ENCODE measurements around the gene GJC1.

Gene GJC1

DNA sequence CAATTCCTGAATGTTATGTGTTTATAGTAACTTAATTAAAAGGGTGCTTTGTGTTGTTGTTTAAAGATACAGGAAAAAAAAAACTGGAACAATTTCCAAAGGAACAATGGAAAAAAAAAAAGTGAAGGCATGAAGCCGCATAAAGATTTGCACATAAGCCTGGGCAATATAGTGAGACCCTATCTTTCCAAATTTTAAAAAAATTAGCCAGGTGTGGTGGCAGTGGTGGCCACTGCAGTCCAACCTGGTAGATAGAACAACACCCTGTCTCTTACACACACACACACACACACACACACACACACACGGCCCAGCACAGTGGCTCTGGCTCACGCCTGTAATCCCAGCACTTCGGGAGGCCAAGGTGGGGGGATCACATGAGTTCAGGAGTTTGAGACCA is 21.9 kb downstream of the GJC1 start:
- peak overlapping the region; percentile 70 for H3K4me3 ChIP-seq (ENCODE audit: low read length)
- peaks cover 20% of the 10 kb centered on the region for H3K36me3 ChIP-seq (replicated peaks; ENCODE audit: low read depth, low read length)
- peaks cover 5% of the 10 kb centered on the region; the same call in 1 of the 2 replicates for H4K20me1 ChIP-seq (ENCODE audit: insufficient read depth, low read length)
- peaks cover 25% of the 10 kb centered on the region for H3K4me1 ChIP-seq (ENCODE audit: low read length)
- peak overlapping the region; percentile 58 for H3K9ac ChIP-seq (ENCODE audit: low read length)
- no peaks in the 10 kb centered on the region for H3K27me3 ChIP-seq (ENCODE audit: low read depth, low read length)
- H3K9me3 ChIP-seq (ENCODE audit: insufficient read depth, low read length), result no peaks in the 10 kb centered on the region
- H3K4me2 ChIP-seq (ENCODE audit: low read length), result peak overlapping the region; percentile 95
- TF ChIP-seq, protein P1, sequence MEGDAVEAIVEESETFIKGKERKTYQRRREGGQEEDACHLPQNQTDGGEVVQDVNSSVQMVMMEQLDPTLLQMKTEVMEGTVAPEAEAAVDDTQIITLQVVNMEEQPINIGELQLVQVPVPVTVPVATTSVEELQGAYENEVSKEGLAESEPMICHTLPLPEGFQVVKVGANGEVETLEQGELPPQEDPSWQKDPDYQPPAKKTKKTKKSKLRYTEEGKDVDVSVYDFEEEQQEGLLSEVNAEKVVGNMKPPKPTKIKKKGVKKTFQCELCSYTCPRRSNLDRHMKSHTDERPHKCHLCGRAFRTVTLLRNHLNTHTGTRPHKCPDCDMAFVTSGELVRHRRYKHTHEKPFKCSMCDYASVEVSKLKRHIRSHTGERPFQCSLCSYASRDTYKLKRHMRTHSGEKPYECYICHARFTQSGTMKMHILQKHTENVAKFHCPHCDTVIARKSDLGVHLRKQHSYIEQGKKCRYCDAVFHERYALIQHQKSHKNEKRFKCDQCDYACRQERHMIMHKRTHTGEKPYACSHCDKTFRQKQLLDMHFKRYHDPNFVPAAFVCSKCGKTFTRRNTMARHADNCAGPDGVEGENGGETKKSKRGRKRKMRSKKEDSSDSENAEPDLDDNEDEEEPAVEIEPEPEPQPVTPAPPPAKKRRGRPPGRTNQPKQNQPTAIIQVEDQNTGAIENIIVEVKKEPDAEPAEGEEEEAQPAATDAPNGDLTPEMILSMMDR (IDR thresholded peaks at IDR 0.05; ENCODE audit: low read depth, low read length), result no peak
- TF ChIP-seq EZH2phosphoT487 (IDR thresholded peaks at IDR 0.05; ENCODE audit: low read depth), result no peak
- peak overlapping the region; percentile 83 for H3K27ac ChIP-seq (ENCODE audit: low read length)
- no peak overlapping the region for H2AFZ ChIP-seq (ENCODE audit: low read depth, low read length)
- H3K79me2 ChIP-seq (ENCODE audit: low read length), result peaks cover 51% of the 10 kb centered on the region

DNA sequence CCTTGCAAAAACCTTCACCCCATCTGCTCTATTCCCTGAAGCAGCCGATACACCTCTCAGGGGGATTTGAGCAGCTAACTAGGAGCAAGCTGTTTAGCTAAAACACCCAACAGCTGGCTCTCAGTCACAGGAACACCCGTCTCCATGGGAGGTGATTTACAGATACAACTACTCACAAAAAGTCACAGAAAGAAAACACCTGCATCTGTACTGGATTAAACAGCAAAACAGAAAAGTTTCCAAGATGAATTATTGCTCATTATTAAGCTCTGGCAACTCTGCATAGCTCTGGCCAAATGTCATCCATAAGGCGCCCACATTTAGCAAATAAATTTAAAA is 22.3 kb downstream of the GJC1 start:
- no peaks in the 10 kb centered on the region for H3K9me3 ChIP-seq (ENCODE audit: insufficient read depth, low read length)
- peak overlapping the region; percentile 83 for H3K27ac ChIP-seq (ENCODE audit: low read length)
- peak overlapping the region; percentile 95 for H3K4me2 ChIP-seq (ENCODE audit: low read length)
- peaks cover 23% of the 10 kb centered on the region for H3K36me3 ChIP-seq (replicated peaks; ENCODE audit: low read depth, low read length)
- H3K79me2 ChIP-seq (ENCODE audit: low read length), result peaks cover 48% of the 10 kb centered on the region
- TF ChIP-seq, protein P1 (IDR thresholded peaks at IDR 0.05; ENCODE audit: low read depth, low read length), result no peak
- TF ChIP-seq EZH2phosphoT487 (IDR thresholded peaks at IDR 0.05; ENCODE audit: low read depth), result no peak
- H3K27me3 ChIP-seq (ENCODE audit: low read depth, low read length), result no peaks in the 10 kb centered on the region
- H4K20me1 ChIP-seq (ENCODE audit: insufficient read depth, low read length), result peaks cover 5% of the 10 kb centered on the region; the same call in 1 of the 2 replicates
- H3K9ac ChIP-seq (ENCODE audit: low read length), result peak overlapping the region; percentile 58
- peak overlapping the region; percentile 70 for H3K4me3 ChIP-seq (ENCODE audit: low read length)
- peaks cover 25% of the 10 kb centered on the region for H3K4me1 ChIP-seq (ENCODE audit: low read length)
- no peak overlapping the region for H2AFZ ChIP-seq (ENCODE audit: low read depth, low read length)

DNA sequence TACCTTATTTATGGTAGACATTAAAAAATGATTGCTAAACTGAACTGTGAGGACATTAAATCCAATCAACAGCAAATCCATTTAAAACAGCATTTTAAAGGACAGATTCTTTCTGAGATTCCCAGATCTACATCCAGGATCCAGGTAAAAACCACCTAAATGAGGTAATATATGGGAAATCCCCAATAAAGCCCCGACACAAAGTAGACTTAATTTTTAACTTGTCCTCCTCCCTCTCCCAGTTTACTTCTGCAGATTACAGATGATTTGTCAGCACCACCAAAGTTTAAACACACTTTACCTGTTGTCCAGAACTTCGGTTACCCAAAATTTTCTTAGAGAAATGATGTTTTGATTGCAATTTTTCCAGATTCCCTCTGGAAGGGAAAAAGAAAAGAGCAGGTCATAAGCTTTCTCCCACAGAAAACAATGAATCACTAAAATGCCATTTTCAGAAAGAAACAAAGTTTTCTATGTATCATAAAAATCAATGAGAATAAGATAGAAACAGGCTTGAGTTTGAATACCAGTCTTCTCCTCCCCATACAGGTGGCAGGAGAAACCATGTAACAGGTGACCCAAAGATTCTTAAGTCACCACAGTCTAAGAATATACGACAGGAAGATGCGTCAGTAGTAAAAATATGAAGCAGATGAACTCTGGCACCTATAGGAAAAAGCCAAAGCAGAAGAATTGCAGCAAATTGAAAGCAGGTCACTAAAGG is 22.8 kb downstream of the GJC1 start:
- H3K9me3 ChIP-seq (ENCODE audit: insufficient read depth, low read length), result no peaks in the 10 kb centered on the region
- H3K4me2 ChIP-seq (ENCODE audit: low read length), result peak overlapping the region; percentile 95
- H3K27ac ChIP-seq (ENCODE audit: low read length), result peak overlapping the region; percentile 83
- no peak for TF ChIP-seq EZH2phosphoT487 (IDR thresholded peaks at IDR 0.05; ENCODE audit: low read depth)
- TF ChIP-seq, protein P1 (IDR thresholded peaks at IDR 0.05; ENCODE audit: low read depth, low read length), result no peak
- H3K4me1 ChIP-seq (ENCODE audit: low read length), result peaks cover 25% of the 10 kb centered on the region
- H4K20me1 ChIP-seq (ENCODE audit: insufficient read depth, low read length), result peaks cover 5% of the 10 kb centered on the region; the same call in 1 of the 2 replicates
- no peaks in the 10 kb centered on the region for H3K27me3 ChIP-seq (ENCODE audit: low read depth, low read length)
- H3K4me3 ChIP-seq (ENCODE audit: low read length), result peak overlapping the region; percentile 70
- no peak overlapping the region for H2AFZ ChIP-seq (ENCODE audit: low read depth, low read length)
- H3K9ac ChIP-seq (ENCODE audit: low read length), result peak overlapping the region; percentile 58
- H3K36me3 ChIP-seq (replicated peaks; ENCODE audit: low read depth, low read length), result peaks cover 25% of the 10 kb centered on the region
- H3K79me2 ChIP-seq (ENCODE audit: low read length), result peaks cover 44% of the 10 kb centered on the region

DNA sequence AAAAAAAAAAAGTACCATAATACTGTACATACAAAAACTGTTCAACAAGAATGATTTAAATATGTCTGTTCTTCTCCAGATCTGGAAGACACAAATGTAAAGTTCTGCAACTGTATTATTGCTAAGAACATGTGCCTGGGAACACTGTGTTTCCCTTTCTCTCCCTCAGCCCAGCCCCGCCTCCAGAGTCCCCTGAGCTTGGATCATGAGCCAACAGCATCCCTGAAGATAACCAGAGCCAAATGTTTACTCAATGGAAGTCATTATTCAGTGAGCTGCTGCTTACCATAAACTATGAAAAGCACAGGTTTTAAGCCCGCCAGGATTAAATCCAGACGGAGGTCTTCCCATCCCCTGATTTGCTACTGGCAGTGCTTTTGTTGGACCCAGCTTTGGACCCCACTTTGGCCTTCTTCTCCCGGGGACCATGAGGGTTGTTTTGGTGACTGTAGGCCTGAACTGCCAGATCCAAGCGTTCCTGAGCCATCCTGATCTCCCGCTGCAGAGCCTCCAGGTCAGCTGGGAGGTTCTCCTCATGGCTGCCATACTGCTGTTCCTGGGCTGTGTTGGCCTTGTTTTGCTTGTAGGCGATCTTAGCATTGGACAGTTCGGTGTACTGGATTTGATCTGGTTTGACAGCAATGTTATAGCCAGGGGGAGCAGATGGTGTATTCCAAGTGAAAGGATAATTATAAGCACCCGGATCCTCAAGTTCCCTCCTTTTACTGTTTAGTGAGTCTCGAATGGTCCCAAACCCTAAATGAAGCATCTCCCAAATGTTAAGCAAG is 25.6 kb downstream of the GJC1 start:
- no peak overlapping the region for H3K9ac ChIP-seq (ENCODE audit: low read length)
- peaks cover 32% of the 10 kb centered on the region for H3K79me2 ChIP-seq (ENCODE audit: low read length)
- H3K4me3 ChIP-seq (ENCODE audit: low read length), result no peak overlapping the region
- TF ChIP-seq, protein P1 (IDR thresholded peaks at IDR 0.05; ENCODE audit: low read depth, low read length), result no peak
- no peak for TF ChIP-seq EZH2phosphoT487 (IDR thresholded peaks at IDR 0.05; ENCODE audit: low read depth)
- H3K4me2 ChIP-seq (ENCODE audit: low read length), result no peak overlapping the region
- peaks cover 25% of the 10 kb centered on the region for H3K4me1 ChIP-seq (ENCODE audit: low read length)
- H3K27me3 ChIP-seq (ENCODE audit: low read depth, low read length), result no peaks in the 10 kb centered on the region
- peaks cover 44% of the 10 kb centered on the region for H3K36me3 ChIP-seq (replicated peaks; ENCODE audit: low read depth, low read length)
- peaks cover 5% of the 10 kb centered on the region; the same call in 1 of the 2 replicates for H4K20me1 ChIP-seq (ENCODE audit: insufficient read depth, low read length)
- H2AFZ ChIP-seq (ENCODE audit: low read depth, low read length), result no peak overlapping the region
- no peaks in the 10 kb centered on the region for H3K9me3 ChIP-seq (ENCODE audit: insufficient read depth, low read length)
- no peak overlapping the region for H3K27ac ChIP-seq (ENCODE audit: low read length)

Data from OCI-LY3 (cell line).